K562 (cell line): ENCODE results near the gene STARD13. TPM values are rescaled to one million over a fixed set of nuclear protein-coding genes. Genes with fewer than 3 reads are reported as not detected.

ENCODE experiments used
- ATAC-seq: fragments of 200-7000 bp; cut with Tn5 transposase; 3 replicates; pipeline ENCODE4 v1.9.1; 2020; ENCODE audit warnings: moderate library complexity
- BruUV-seq: library from RNA; stranded (reverse); fragments of 400-500 nt; replicated peaks from 2 replicates; lab custom pipeline; 2021; lab: Mats Ljungman, UMichigan
- CTCF ChIA-PET: fragments of 300-600 bp; formaldehyde crosslinking; extraction: SDS; loops from one replicate; lab custom pipeline; 2021; ENCODE audit warnings: low intra/inter-chr PET ratio; lab: Yijun Ruan, JAX
- POLR2A ChIA-PET: fragments of 300-600, 350-650 bp; sonication (Branson Sonifier 250); formaldehyde crosslinking; extraction: SDS; loops from one replicate; lab custom pipeline; 2021; ENCODE audit warnings: antibody characterized with exemption, inconsistent platforms; lab: Yijun Ruan, JAX
- DNase-seq, 4 experiments: peaks; one replicate each; pipeline versions ENCODE4 v3.0.0 to v3.0.0-alpha.2; 2011 to 2018; ENCODE audit warnings: low spot score in 3 of 4, mixed read lengths in 3 of 4; ENCODE audit errors: extremely low read depth in 1 of 4
- FAIRE-seq: peaks from 2 replicates; lab custom pipeline; 2011; peaks lifted over from hg19 to GRCh38; lab: Jason Lieb, UNC
- H2AFZ ChIP-seq: 2 replicates; pipeline ENCODE4 v1.6.0; 2011; ENCODE audit warnings: low read depth, low read length, control low read depth, inconsistent platforms
- H3K27ac ChIP-seq: fragments of 200-600 bp; 3 replicates; pipeline ENCODE4 v1.8.0; 2011; ENCODE audit warnings: low read depth, mild to moderate bottlenecking, control low read depth, inconsistent platforms, low read length, moderate library complexity, mixed read lengths; ENCODE audit errors: extremely low read depth
- H3K27me3 ChIP-seq, 2 experiments: fragments of 300-600 bp in 1 of 2; 2 replicates in 1 of 2; 3 replicates in 1 of 2; pipeline versions ENCODE4 v1.6.0 to v1.8.0; 2011; ENCODE audit warnings: inconsistent platforms in 2 of 2, low read length in 2 of 2, mild to moderate bottlenecking in 1 of 2, mixed read lengths in 1 of 2, moderate library complexity in 1 of 2; ENCODE audit not compliant: control insufficient read depth in 2 of 2, insufficient read depth in 2 of 2
- H3K36me3 ChIP-seq: fragments of 300-600 bp; 3 replicates; pipeline ENCODE4 v1.8.0; 2011; ENCODE audit warnings: mild to moderate bottlenecking, low read length, inconsistent platforms; ENCODE audit not compliant: control insufficient read depth, insufficient read depth
- H3K4me1 ChIP-seq, 2 experiments: fragments of 200-600 bp in 1 of 2; replicated peaks in 1 of 2; 2 replicates in 1 of 2; 3 replicates in 1 of 2; pipeline versions ENCODE4 v1.5.1 to v1.8.0; 2011; ENCODE audit warnings: inconsistent platforms in 2 of 2, low read length in 2 of 2, mild to moderate bottlenecking in 1 of 2, mixed read lengths in 1 of 2, moderate library complexity in 1 of 2; ENCODE audit not compliant: control insufficient read depth in 2 of 2, insufficient read depth in 2 of 2
- H3K4me2 ChIP-seq: 2 replicates; pipeline ENCODE4 v1.6.1; 2011; ENCODE audit warnings: low read length, control low read depth, inconsistent platforms, mixed read lengths; ENCODE audit not compliant: insufficient read depth
- H3K4me3 ChIP-seq: fragments of 200-600 bp; sonication (generic), shearing (Covaris generic); 2 replicates; pipeline ENCODE4 v1.5.1; 2016; ENCODE audit warnings: control low read depth, inconsistent platforms
- H3K79me2 ChIP-seq: fragments of 200-600 bp; 3 replicates; pipeline ENCODE4 v1.8.0; 2011; ENCODE audit warnings: low read length, inconsistent platforms; ENCODE audit not compliant: control insufficient read depth, insufficient read depth
- H3K9ac ChIP-seq, 2 experiments: 2 replicates each; pipeline versions ENCODE4 v1.6.0 to v1.6.1; 2011; ENCODE audit warnings: low read depth in 2 of 2, low read length in 2 of 2, control low read depth in 1 of 2, inconsistent platforms in 1 of 2, mild to moderate bottlenecking in 1 of 2, mixed read lengths in 1 of 2; ENCODE audit not compliant: insufficient read depth in 1 of 2
- H3K9me1 ChIP-seq: one replicate; pipeline ENCODE4 v1.6.0; 2011; ENCODE audit warnings: inconsistent platforms, mild to moderate bottlenecking, low read length, moderate library complexity; ENCODE audit not compliant: control insufficient read depth, insufficient read depth
- H3K9me3 ChIP-seq: replicated peaks from 2 replicates; pipeline ENCODE4 v1.5.1; 2011; ENCODE audit warnings: low read depth, low read length, inconsistent platforms; ENCODE audit not compliant: control insufficient read depth, insufficient read depth
- H4K20me1 ChIP-seq: replicated peaks from 2 replicates; pipeline ENCODE4 v1.6.1; 2011; ENCODE audit warnings: low read length, inconsistent platforms, mixed read lengths; ENCODE audit not compliant: control insufficient read depth, insufficient read depth
- ARHGAP35 ChIP-seq: fragments of 450-650 bp; IDR thresholded peaks from 2 replicates; pipeline ENCODE4 v1.6.1; 2018; ENCODE audit not compliant: partially characterized antibody
- CHD1 ChIP-seq: fragments of 200-600 bp; sonication (generic); IDR thresholded peaks from one replicate; pipeline ENCODE4 v1.6.1; 2012; ENCODE audit warnings: mild to moderate bottlenecking, moderate library complexity, low read length, inconsistent platforms
- KAT7 ChIP-seq: sonication (generic); formaldehyde crosslinking; IDR thresholded peaks from 2 replicates; pipeline ENCODE4 v1.8.0; 2022; ENCODE audit warnings: missing genetic modification reagents, mild to moderate bottlenecking, borderline replicate concordance
- NFXL1 ChIP-seq: fragments of 450-650 bp; formaldehyde crosslinking; IDR thresholded peaks from 2 replicates; pipeline ENCODE4 v1.4.0; 2021; ENCODE audit warnings: mild to moderate bottlenecking
- PHF21A ChIP-seq: fragments of 450-650 bp; IDR thresholded peaks from 2 replicates; pipeline ENCODE4 v1.6.1; 2017; ENCODE audit warnings: low read depth, borderline replicate concordance
- RFX5 ChIP-seq: IDR thresholded peaks from 2 replicates; pipeline ENCODE4 v1.6.1; 2011; ENCODE audit warnings: low read depth, mild to moderate bottlenecking, improper control_type of control experiment, low read length
- SMAD3 ChIP-seq: fragments of 450-650 bp; formaldehyde crosslinking; conservative IDR thresholded peaks from 2 replicates; pipeline ENCODE4 v1.4.0; 2020; ENCODE audit warnings: mild to moderate bottlenecking
- SPI1 ChIP-seq: IDR thresholded peaks from 2 replicates; pipeline ENCODE4 v1.6.1; 2011; ENCODE audit warnings: low read depth, low read length, control low read depth, borderline replicate concordance
- ZEB2 ChIP-seq: fragments of 450-650 bp; IDR thresholded peaks from 2 replicates; pipeline ENCODE4 v1.6.1; 2016
- ZNF444 ChIP-seq: fragments of 250-450 bp; sonication (Bioruptor Pico); IDR thresholded peaks from 2 replicates; pipeline ENCODE4 v1.4.0; 2020; ENCODE audit warnings: mild to moderate bottlenecking, moderate library complexity
- ZNF766 ChIP-seq: fragments of 200-800 bp; sonication (Bioruptor generic); conservative IDR thresholded peaks from 2 replicates; pipeline ENCODE4 v1.6.1; 2016; ENCODE audit warnings: missing genetic modification characterization, missing compliant biosample characterization
- WGBS: fragments of 100-300 bp; shearing (Covaris generic); methylation state at CpG from one replicate; pipeline ENCODE4 v1.1.6; 2016; ENCODE audit warnings: low coverage, mixed read lengths; ENCODE audit not compliant: insufficient coverage; ENCODE audit errors: missing lambda C conversion rate; 5-methylcytosine and 5-hydroxymethylcytosine counted together
- in situ Hi-C: fragments of 300-500 bp; cut with MboI; formaldehyde crosslinking; loops from 4 replicates; pipeline ENCODE4 v1.15.0; 2018; ENCODE audit warnings: inconsistent platforms, mixed read lengths
- intact Hi-C: fragments of 100-400 bp; cut with micrococcal nuclease; formaldehyde crosslinking; loops from 2 replicates; pipeline ENCODE4 v1.14.2; 2022
- polyA plus RNA-seq, 8 experiments: library from polyadenylated mRNA; depleted of rRNA in 4 of 8; stranded (reverse) in 5 of 8; unstranded in 3 of 8; fragments of >200 nt; fragmentation: Nextera tagmentation in 2 of 8; fragmentation: Illumina TruSeq in 1 of 8; extraction: Ambion mirVana in 2 of 8; extraction: Trizol in 1 of 8; gene quantifications; 2 replicates each; pipeline versions ENCODE4 v1.2.1 to v1.2.3, GENCODE V29; 2011 to 2014; ENCODE audit warnings: inconsistent platforms in 1 of 8, missing spikeins in 1 of 8
- total RNA-seq, 7 experiments: library from RNA; depleted of rRNA in 6 of 7; stranded (reverse); fragments of >200 nt in 6 of 7; fragmentation: Illumina TruSeq in 2 of 7; extraction: Trizol in 2 of 7; gene quantifications; 2 replicates each; pipeline versions ENCODE4 v1.2.1 to v1.2.3, GENCODE V29; 2011 to 2021; ENCODE audit warnings: low replicate concordance in 1 of 7
- TF ChIP-seq, protein P1 (sequence below): sonication (generic); formaldehyde crosslinking; IDR thresholded peaks from 2 replicates; pipeline ENCODE4 v1.4.0; 2020; ENCODE audit warnings: mild to moderate bottlenecking, missing genetic modification reagents
- TF ChIP-seq, protein P2 (sequence below): fragments of 200-800 bp; sonication (Bioruptor generic); IDR thresholded peaks from 2 replicates; pipeline ENCODE4 v1.6.1; 2017; ENCODE audit warnings: missing genetic modification characterization, missing compliant biosample characterization
- TF ChIP-seq, protein P3 (sequence below): fragments of 250-450 bp; sonication (Bioruptor Pico); IDR thresholded peaks from 2 replicates; pipeline ENCODE4 v1.4.0; 2020; ENCODE audit warnings: mild to moderate bottlenecking, moderate library complexity, borderline replicate concordance

The STARD13 gene
- total and polyA plus RNA-seq, 9 of the 15 experiments (the other 6 are each of a cell fraction or from before 2014, with no cell fraction given), result 0.11 TPM; not detected in 8

GRCh38 chr13:33263976-33264619 is 21.5 kb downstream of the STARD13 start:
- intact Hi-C loops, result no loop called here

More at GRCh38 chr13:33263976-33264619, 21.5 kb downstream of the STARD13 start:
- Histone ChIP-seq H3K9me3 (no peaks in the 10 kb centered on the region), H3K4me1 (no peaks in the 10 kb centered on the region), H2AFZ (no peak overlapping the region), H3K9ac (no peak overlapping the region), H3K79me2 (no peaks in the 10 kb centered on the region), H3K4me2 (no peak overlapping the region), H3K36me3 (no peaks in the 10 kb centered on the region), H3K27me3 (no peaks in the 10 kb centered on the region; a peak in 1 of 5 replicates), H3K4me3 (no peak overlapping the region), H3K27ac (no peak overlapping the region), H3K9me1 (no peaks in the 10 kb centered on the region), H4K20me1 (no peaks in the 10 kb centered on the region)
- POLR2A ChIA-PET, result no interaction called here
- WGBS, result 8% methylated on average over 5 of the region's 5 CpGs
- DNase-seq, result no peak
- CTCF ChIA-PET, result no interaction called here
- TF ChIP-seq ZNF766 (CRISPR knock-in tag), result no peak
- no peak for TF ChIP-seq ZNF444
- TF ChIP-seq CHD1, result no peak
- TF ChIP-seq NFXL1, result no peak
- TF ChIP-seq RFX5, result no peak
- no peak for TF ChIP-seq KAT7 (CRISPR knock-in tag)
- no peak for TF ChIP-seq ZEB2
- TF ChIP-seq SPI1, result no peak
- TF ChIP-seq, protein P1, sequence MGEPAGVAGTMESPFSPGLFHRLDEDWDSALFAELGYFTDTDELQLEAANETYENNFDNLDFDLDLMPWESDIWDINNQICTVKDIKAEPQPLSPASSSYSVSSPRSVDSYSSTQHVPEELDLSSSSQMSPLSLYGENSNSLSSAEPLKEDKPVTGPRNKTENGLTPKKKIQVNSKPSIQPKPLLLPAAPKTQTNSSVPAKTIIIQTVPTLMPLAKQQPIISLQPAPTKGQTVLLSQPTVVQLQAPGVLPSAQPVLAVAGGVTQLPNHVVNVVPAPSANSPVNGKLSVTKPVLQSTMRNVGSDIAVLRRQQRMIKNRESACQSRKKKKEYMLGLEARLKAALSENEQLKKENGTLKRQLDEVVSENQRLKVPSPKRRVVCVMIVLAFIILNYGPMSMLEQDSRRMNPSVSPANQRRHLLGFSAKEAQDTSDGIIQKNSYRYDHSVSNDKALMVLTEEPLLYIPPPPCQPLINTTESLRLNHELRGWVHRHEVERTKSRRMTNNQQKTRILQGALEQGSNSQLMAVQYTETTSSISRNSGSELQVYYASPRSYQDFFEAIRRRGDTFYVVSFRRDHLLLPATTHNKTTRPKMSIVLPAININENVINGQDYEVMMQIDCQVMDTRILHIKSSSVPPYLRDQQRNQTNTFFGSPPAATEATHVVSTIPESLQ (CRISPR knock-in tag), result no peak
- TF ChIP-seq, protein P2, sequence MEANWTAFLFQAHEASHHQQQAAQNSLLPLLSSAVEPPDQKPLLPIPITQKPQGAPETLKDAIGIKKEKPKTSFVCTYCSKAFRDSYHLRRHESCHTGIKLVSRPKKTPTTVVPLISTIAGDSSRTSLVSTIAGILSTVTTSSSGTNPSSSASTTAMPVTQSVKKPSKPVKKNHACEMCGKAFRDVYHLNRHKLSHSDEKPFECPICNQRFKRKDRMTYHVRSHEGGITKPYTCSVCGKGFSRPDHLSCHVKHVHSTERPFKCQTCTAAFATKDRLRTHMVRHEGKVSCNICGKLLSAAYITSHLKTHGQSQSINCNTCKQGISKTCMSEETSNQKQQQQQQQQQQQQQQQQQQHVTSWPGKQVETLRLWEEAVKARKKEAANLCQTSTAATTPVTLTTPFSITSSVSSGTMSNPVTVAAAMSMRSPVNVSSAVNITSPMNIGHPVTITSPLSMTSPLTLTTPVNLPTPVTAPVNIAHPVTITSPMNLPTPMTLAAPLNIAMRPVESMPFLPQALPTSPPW (CRISPR knock-in tag), result no peak
- TF ChIP-seq, protein P3, sequence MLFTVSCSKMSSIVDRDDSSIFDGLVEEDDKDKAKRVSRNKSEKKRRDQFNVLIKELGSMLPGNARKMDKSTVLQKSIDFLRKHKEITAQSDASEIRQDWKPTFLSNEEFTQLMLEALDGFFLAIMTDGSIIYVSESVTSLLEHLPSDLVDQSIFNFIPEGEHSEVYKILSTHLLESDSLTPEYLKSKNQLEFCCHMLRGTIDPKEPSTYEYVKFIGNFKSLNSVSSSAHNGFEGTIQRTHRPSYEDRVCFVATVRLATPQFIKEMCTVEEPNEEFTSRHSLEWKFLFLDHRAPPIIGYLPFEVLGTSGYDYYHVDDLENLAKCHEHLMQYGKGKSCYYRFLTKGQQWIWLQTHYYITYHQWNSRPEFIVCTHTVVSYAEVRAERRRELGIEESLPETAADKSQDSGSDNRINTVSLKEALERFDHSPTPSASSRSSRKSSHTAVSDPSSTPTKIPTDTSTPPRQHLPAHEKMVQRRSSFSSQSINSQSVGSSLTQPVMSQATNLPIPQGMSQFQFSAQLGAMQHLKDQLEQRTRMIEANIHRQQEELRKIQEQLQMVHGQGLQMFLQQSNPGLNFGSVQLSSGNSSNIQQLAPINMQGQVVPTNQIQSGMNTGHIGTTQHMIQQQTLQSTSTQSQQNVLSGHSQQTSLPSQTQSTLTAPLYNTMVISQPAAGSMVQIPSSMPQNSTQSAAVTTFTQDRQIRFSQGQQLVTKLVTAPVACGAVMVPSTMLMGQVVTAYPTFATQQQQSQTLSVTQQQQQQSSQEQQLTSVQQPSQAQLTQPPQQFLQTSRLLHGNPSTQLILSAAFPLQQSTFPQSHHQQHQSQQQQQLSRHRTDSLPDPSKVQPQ (CRISPR knock-in tag), result no peak
- TF ChIP-seq ARHGAP35, result no peak
- no peak for TF ChIP-seq PHF21A
- TF ChIP-seq SMAD3 (CRISPR knock-in tag), result no peak
- in situ Hi-C loops, result no loop called here
- no peak for FAIRE-seq
- no TSS peak for BruUV-seq
- no peak for ATAC-seq
